Activated CD4-positive, alpha-beta T cell treated with anti-CD3 and anti-CD28 coated beads for 4 hours (primary cell): ENCODE results near the gene CENPW.
A peak's percentile ranks its signal among the peaks of the same experiment; 100 is the strongest.

Experiments used
- DNase-seq, 2 donors: peaks; one replicate each; pipeline ENCODE4 v3.0.0-alpha.2; 2020

CENPW gene

DNA sequence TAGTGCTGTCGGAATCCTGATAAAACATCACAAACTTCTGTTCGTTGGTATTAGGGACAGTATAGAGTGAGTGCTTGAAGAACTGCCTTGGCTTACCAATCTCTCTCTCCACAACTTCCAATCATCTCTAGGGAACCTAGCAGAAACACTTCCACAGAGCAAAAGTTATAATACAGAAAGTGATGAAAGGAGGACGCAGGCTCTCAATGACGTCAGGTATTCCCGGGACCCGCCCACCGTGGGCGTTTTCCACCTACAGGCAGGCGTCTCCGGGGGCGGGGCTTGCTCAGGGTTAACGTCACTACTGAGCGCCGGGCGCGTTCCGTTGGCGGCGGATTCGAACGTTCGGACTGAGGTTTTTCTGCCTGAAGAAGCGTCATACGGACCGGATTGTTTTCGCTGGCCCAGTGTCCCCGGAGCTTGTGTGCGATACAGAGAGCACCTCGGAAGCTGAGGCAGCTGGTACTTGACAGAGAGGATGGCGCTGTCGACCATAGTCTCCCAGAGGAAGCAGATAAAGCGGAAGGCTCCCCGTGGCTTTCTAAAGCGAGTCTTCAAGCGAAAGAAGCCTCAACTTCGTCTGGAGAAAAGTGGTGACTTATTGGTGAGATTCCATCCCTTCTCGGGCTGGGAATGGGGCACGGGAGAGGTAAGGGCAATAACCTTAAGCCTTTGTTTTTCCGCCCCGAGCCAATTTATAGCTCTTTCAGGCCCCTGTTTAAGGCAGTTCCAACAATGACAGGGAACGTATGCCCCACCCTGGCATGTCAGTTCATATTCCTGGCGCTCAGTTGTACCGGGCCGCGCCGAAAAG lies at the start of gene CENPW:
Gene CENPW (plus strand): TSS at position 320 of the 814 bp plus-strand sequence. CDS start 159 bp downstream, at position 479.
- DNase-seq = peak; percentile 94 to 95

DNA sequence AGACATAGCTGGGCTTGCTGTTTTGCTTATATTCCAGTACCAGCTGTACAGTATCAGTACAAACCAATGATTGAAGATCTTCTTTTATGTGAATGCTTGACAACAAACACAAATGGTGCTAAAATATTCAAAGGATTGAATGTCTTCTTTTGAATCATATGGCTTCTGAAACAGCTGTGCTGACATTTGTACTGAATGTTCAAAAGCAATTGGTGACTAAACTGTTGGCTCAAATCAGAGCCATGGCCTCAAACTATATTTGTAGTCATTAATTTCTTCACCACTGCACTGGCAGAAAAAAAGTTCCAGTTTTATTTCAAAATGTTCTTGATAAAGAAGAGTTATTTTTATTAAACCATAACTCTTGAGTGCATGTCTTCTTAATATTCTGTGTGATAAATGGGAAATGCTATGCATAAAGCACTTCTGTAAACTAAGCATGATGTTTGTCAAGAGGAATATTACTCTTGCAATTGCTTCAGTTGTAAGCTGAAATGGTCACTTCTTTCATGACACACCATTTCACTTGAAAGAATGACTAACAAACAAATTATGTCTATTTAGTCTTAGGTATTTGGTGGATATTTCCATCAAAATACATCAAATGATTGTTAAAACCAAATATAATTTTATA lies 45.9 kb upstream of the CENPW start:
- no peak for DNase-seq

DNA sequence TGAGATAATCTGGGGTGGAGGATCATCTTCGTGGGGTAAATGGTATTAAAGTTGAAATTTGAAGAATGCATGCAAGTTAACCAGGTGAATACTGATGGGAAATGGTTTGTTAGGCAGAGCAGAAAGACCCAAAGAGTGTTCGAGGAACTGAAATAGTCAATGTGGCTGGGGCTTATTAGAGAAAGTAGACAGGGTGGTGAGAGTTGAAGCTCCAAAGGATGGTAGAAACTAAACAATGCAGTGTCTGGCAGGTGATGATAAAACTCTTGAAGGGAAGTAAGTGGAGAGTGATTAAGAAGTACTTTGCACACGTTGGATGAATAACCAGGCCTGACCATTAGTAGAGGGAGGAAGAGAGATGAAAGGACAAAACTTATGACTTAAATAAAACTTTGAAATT lies 39.8 kb upstream of the CENPW start:
- DNase-seq = no peak

DNA sequence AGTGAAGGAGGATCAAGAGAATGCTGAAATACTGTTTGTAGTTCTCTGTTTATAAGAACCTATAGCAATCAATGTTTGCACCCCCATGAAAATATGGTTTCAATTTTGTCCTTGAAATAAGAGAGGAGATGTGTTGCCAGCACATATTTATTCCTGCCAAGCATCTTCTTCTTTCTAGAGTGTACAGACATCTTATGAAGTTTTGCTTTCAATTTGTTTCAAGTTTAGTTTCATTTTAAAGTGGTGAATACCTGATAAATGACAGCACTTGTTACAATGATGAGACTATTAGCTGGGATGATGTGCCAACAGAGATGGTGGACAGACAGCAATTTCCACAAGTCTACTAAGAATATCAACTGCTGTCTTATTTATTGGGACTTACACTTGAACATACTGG lies 39.2 kb upstream of the CENPW start:
- DNase-seq = no peak

DNA sequence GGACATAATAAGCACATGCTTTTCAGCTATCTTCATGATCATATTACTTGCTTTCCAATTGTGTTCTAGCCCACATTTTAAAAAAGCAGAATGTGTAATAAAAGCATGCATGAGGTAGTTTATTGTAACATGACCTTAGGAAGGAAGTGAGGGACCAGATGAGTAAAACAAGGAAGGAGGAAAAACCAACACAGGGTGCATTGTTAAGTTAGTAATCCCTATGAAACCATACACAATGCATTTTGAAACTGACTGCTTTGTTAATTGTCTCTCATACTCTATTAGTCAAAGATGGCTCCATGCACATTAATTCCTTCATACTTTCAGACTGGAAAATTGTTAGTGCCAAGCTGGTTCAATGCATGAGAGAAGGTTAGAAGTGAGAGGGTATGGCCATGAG lies 37.7 kb upstream of the CENPW start:
- no peak for DNase-seq

DNA sequence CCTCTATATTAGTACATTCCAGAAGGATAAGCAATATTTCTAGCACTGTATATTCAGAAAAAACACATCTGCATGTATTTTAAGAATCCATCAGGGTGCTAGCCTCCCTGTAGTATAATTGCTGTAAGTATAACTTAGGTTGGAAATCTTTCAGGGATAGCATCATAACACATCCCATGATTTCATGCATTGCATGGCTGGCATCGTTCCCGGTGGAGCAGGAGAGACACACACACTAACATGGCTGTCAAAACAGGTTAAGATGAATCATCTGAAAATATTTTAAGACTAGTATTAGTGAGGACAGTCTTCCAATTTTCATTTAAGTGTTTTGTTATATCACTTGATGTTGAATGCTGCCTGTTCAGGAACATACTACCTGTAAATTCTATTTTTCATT lies 32.1 kb upstream of the CENPW start:
- no peak for DNase-seq

- DNase-seq = no peak
Observed at GRCh38 chr6:126308362-126308761, 31.6 kb upstream of the CENPW start.

GRCh38 chr6:126312013-126312665 lies 27.8 kb upstream of the CENPW start:
- no peak for DNase-seq

GRCh38 chr6:126313941-126314340 lies 26.0 kb upstream of the CENPW start:
- no peak for DNase-seq

- no peak for DNase-seq
Observed at GRCh38 chr6:126318797-126319196, 21.1 kb upstream of the CENPW start.

- no peak for DNase-seq
Observed at GRCh38 chr6:126333729-126334128, 6.2 kb upstream of the CENPW start.

DNA sequence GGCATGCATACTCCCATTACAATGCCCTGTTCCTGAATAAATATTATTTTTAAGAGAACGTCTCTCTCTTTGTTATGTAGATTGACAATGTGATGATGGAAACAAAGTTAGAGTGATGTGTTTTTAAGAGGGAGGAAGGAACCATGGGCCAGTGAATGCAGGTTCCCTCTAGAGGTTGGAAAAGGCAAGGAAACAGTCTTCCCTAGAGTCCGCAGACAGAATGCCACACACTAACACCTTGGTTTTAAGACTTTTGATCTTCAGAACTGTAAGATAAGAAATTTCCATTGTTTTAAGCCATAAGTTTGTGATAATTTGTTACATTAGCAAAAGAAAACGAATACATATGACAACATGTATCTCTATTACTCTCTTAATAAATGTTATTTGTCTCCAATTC lies 4.7 kb upstream of the CENPW start:
- DNase-seq = no peak

GRCh38 chr6:126337323-126337722 lies 2.6 kb upstream of the CENPW start:
- no peak for DNase-seq

GRCh38 chr6:126341126-126341525 lies 1.2 kb downstream of the CENPW start:
- DNase-seq = no peak

- DNase-seq = no peak
Observed at GRCh38 chr6:126344181-126344580, 4.3 kb downstream of the CENPW start.

DNA sequence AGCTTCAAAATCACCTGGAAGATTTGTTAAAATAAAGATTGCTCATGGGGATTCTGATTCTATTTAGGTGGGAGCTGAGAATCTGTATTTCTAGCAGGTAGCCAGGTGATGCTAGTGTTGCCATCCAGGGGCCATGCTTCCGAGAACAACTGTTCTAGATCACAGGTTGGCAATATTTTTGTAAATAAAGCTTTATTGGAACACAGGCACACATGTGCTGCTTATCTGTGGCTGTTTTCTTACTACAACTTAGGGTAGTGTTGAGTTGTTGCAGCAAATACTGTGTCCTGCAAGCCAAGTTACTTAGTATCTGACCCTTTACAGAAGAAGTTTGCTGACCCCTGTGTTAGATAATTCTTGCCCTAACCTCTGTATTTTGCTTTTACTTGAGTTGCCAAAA lies 12.0 kb downstream of the CENPW start:
- DNase-seq = no peak

- DNase-seq = no peak
Observed at GRCh38 chr6:126352514-126352913, 12.6 kb downstream of the CENPW start.

- no peak for DNase-seq
Observed at GRCh38 chr6:126356526-126356925, 16.6 kb downstream of the CENPW start.

- DNase-seq = no peak
Observed at GRCh38 chr6:126359936-126360537, 20.1 kb downstream of the CENPW start.

GRCh38 chr6:126361832-126362440 lies 22.0 kb downstream of the CENPW start:
- DNase-seq = no peak

DNA sequence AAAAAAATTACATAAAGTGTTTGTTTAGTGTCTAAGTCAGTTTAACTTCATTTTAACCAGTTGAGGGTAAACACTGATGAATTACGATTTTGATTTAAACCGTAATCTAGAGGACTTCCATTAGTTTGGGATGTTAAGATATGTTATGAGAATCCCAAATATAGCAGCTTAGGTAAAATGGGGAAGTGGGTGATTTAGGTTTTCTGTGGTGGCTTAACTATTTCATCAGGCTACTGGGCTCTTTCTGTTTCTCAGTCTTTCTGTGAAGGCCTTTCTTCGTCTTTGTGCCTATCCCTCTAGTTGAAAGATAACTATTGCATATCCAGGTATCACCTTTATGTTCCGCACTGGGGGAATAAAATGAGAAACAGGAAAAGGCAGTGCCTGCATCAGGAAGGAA lies 27.9 kb downstream of the CENPW start:
- no peak for DNase-seq

GRCh38 chr6:126372626-126373025 lies 32.7 kb downstream of the CENPW start:
- no peak for DNase-seq

- DNase-seq = no peak
Observed at GRCh38 chr6:126373344-126373743, 33.4 kb downstream of the CENPW start.
